Psoas muscle (tissue), 8 donors: Measurements from ENCODE around the gene ZNF606. TPM values are rescaled to one million over a fixed set of nuclear protein-coding genes. Genes with fewer than 3 reads are reported as not detected.

Source experiments
- ATAC-seq, 4 donors: fragments of 200-7000 bp; cut with Tn5 transposase; one replicate each; pipeline ENCODE4 v1.9.1; 2020; ENCODE audit warnings: moderate library complexity in 3 of 4, mild to moderate bottlenecking in 2 of 4
- DNase-seq, 2 donors: peaks; one replicate each; pipeline ENCODE4 v3.0.0-alpha.2; 2020
- H3K27ac ChIP-seq: fragments of 200-600 bp; one replicate; pipeline ENCODE4 v1.8.0; 2022
- H3K27me3 ChIP-seq, 3 donors: fragments of 200-600 bp in 1 of 3; one replicate each; pipeline versions ENCODE4 v1.6.1 to v1.8.0; 2013 to 2022; ENCODE audit warnings: low read length in 2 of 3, mild to moderate bottlenecking in 2 of 3, moderate library complexity in 1 of 3; ENCODE audit not compliant: insufficient read depth in 3 of 3
- H3K36me3 ChIP-seq, 2 donors: fragments of 200-600 bp in 1 of 2; one replicate each; pipeline versions ENCODE4 v1.6.1 to v1.8.0; 2013 to 2022; ENCODE audit warnings: low read depth in 1 of 2, mild to moderate bottlenecking in 1 of 2, moderate library complexity in 1 of 2; ENCODE audit not compliant: insufficient read depth in 1 of 2
- H3K4me1 ChIP-seq: fragments of 200-600 bp; one replicate; pipeline ENCODE4 v1.8.0; 2022
- H3K4me3 ChIP-seq: fragments of 200-600 bp; one replicate; pipeline ENCODE4 v1.8.0; 2022; ENCODE audit warnings: mild to moderate bottlenecking
- H3K9me3 ChIP-seq: fragments of 200-600 bp; one replicate; pipeline ENCODE4 v1.8.0; 2022
- CTCF ChIP-seq: fragments of 200-600 bp; IDR thresholded peaks from one replicate; pipeline ENCODE4 v1.8.0; 2022; ENCODE audit warnings: antibody characterized with exemption
- WGBS, 3 donors: extraction: QIAGEN DNeasy Blood & Tissue Kit; methylation state at CpG; one replicate each; pipeline versions ENCODE4 v1.1.6 to v1.1.7; 2013; 5-methylcytosine and 5-hydroxymethylcytosine counted together
- intact Hi-C, 2 donors: fragments of 100-400 bp; cut with DNase I; formaldehyde crosslinking; loops; one replicate each; pipeline versions ENCODE4 v1.11.0 to v1.14.2; 2022
- long read RNA-seq, 2 donors: library from polyadenylated mRNA; unstranded; transcript quantifications; one replicate each; pipeline ENCODE4 v2.0.0, GENCODE V29; 2021
- polyA plus RNA-seq, 3 donors: library from polyadenylated mRNA; stranded (reverse); fragments of 200-250 nt; gene quantifications; one replicate each; pipeline ENCODE4 v1.2.3, GENCODE V29; 2013
- total RNA-seq, 4 donors: library from RNA; stranded (reverse); fragmentation: NEBNext Ultra II Directional in 2 of 4; extraction: Animal tissue kit (Norgen Biotek cat#: 25700) in 2 of 4; gene quantifications; one replicate each; pipeline versions ENCODE4 v1.2.1 to v1.2.4, GENCODE V29; 2021 to 2023
- donor health status: healthy with polysubstance abuse.
- donor health status: DM: no; HTN: no; CAD: no; lungs with moderate emphysema.
- donor health status: Bipolar disorder and iron deficiency.
- donor health status: healthy.
- donor health status: DM: yes; HTN: yes; CAD: no.
- donor health status: DM: no; HTN: no; CAD: no.
- donor health status: DM: no; HTN: no; CAD: no.
- donor health status: DM: yes; HTN: yes; CAD: no.

ZNF606 gene
- total RNA-seq (1 to 10 TPM; 3.7 to 7.0 (median 4.3) TPM), polyA plus RNA-seq (1 to 10 TPM; 2.0 to 6.9 (median 2.8) TPM)
- long read RNA-seq, donor 1, partial matches to known transcripts = 0 of 2 reads
- long read RNA-seq, donor 1, other reads (novel, unspliced or antisense) = 1 of 2 reads
- long read RNA-seq, donor 2, full-length matches to known transcripts = 7 of 10 reads
- long read RNA-seq, donor 2, partial matches to known transcripts = 0 of 10 reads
- long read RNA-seq, donor 2, other reads (novel, unspliced or antisense) = 3 of 10 reads

GRCh38 chr19:58002384-58003173, at the start of gene ZNF606:
Gene ZNF606 (minus strand): TSS chr19:58002820. CDS start chr19:58001319, 1,501 bp downstream.
- Histone ChIP-seq H3K9me3 (peaks cover 77% of the 10 kb centered on the region), H3K4me3 (peak within 1 kb of the TSS; percentile 99), H3K4me1 (peaks cover 11% of the 10 kb centered on the region), H3K27me3 (no peaks in the 10 kb centered on the region), H3K36me3 (peaks cover 17 to 72% of the 10 kb centered on the region in 2 donors), H3K27ac (peak within 1 kb of the TSS; percentile 95)
- no peak for TF ChIP-seq CTCF
- DNase-seq (peak; percentile 90 to 93), ATAC-seq (peak; percentile 99 to 100 (median 100))
- intact Hi-C loops = no loop called here
- WGBS, 3 donors = 0% methylated on average over 79 to 91 of the region's 91 CpGs

- Histone ChIP-seq H3K9me3 (peaks cover 25% of the 10 kb centered on the region), H3K4me3 (no peak overlapping the region), H3K27ac (no peak overlapping the region), H3K4me1 (no peaks in the 10 kb centered on the region), H3K27me3 (peaks cover 0 to 11% (median 2%) of the 10 kb centered on the region in 3 donors), H3K36me3 (no peaks in the 10 kb centered on the region)
- ATAC-seq (no peak), DNase-seq (no peak)
- no peak for TF ChIP-seq CTCF
- 97 to 98% (median 98%) methylated on average over 16 of the region's 16 CpGs for WGBS, 3 donors
- intact Hi-C loops = no loop called here
Observed at GRCh38 chr19:58052256-58052655, 49.6 kb upstream of the ZNF606 start.

GRCh38 chr19:58047672-58048071, 45.1 kb upstream of the ZNF606 start:
- intact Hi-C loops = no loop called here
- 92 to 94% (median 93%) methylated on average over 12 of the region's 12 CpGs for WGBS, 3 donors
- Histone ChIP-seq H3K36me3 (no peaks in the 10 kb centered on the region), H3K27ac (no peak overlapping the region), H3K4me3 (no peak overlapping the region), H3K27me3 (peaks cover 0 to 6% (median 0%) of the 10 kb centered on the region in 3 donors), H3K9me3 (peaks cover 34% of the 10 kb centered on the region), H3K4me1 (no peaks in the 10 kb centered on the region)
- DNase-seq (no peak), ATAC-seq (no peak)
- no peak for TF ChIP-seq CTCF

- no peaks in the 10 kb centered on the region for H3K36me3 ChIP-seq
- no peaks in the 10 kb centered on the region for H3K4me1 ChIP-seq
- peaks cover 31% of the 10 kb centered on the region for H3K9me3 ChIP-seq
- 87 to 92% (median 89%) methylated on average over 7 of the region's 7 CpGs for WGBS, 3 donors
- TF ChIP-seq CTCF = no peak
- intact Hi-C loops = no loop called here
- DNase-seq (no peak), ATAC-seq (no peak)
- H3K4me3 ChIP-seq = no peak overlapping the region
- peaks cover 0 to 6% (median 0%) of the 10 kb centered on the region in 3 donors for H3K27me3 ChIP-seq
- H3K27ac ChIP-seq = no peak overlapping the region
Observed at GRCh38 chr19:58046856-58047255, 44.2 kb upstream of the ZNF606 start.
